Measurements from ENCODE around the gene FRMD3. TPM values are rescaled to one million over a fixed set of nuclear protein-coding genes. Genes with fewer than 3 reads are reported as not detected.
"Not testable (repeated sequence)": the region's sequence is repeated elsewhere in the genome, so short reads cannot be mapped to it uniquely, and the experiment has no call there.

Gene FRMD3
- total and polyA plus RNA-seq, 10 donors = 0.82 to 45.8 (median 18.9) TPM

- intact Hi-C loops (cut with DNase I; ENCODE audit: low total_unique reads) = no loop called here
- TF ChIP-seq CTCF (IDR thresholded peaks at IDR 0.05 in 8 of 11, conservative IDR thresholded peaks at IDR 0.05 in 3 of 11) (no peak), POLR2AphosphoS5 (IDR thresholded peaks at IDR 0.05) (no peak), POLR2A (IDR thresholded peaks at IDR 0.05) (no peak)
- no peak overlapping the region for H3K4me3 ChIP-seq
- 71 to 82% (median 75%) methylated on average over 2 of the region's 2 CpGs for WGBS, 5 donors
- no peaks in the 10 kb centered on the region for H3K9me3 ChIP-seq
- no peaks in the 10 kb centered on the region for H3K4me1 ChIP-seq
- DNase-seq = no peak
- H3K27me3 ChIP-seq (replicated peaks in 1 of 7) = no peaks in the 10 kb centered on the region
- no peak overlapping the region for H3K27ac ChIP-seq
- H3K36me3 ChIP-seq = no peaks in the 10 kb centered on the region
These were observed 170.9 kb downstream of the FRMD3 start for GRCh38 chr9:83367326-83367725.

- Histone ChIP-seq H3K4me1 (no peaks in the 10 kb centered on the region), H3K27me3 (replicated peaks in 1 of 7) (no peaks in the 10 kb centered on the region), H3K36me3 (peaks cover 0 to 9% (median 0%) of the 10 kb centered on the region in 6 donors), H3K27ac (no peak overlapping the region), H3K4me3 (no peak overlapping the region), H3K9me3 (no peaks in the 10 kb centered on the region)
- TF ChIP-seq POLR2A (IDR thresholded peaks at IDR 0.05) (no peak), CTCF (IDR thresholded peaks at IDR 0.05 in 8 of 11, conservative IDR thresholded peaks at IDR 0.05 in 3 of 11) (no peak), POLR2AphosphoS5 (IDR thresholded peaks at IDR 0.05) (no peak)
- intact Hi-C loops (cut with DNase I; ENCODE audit: low total_unique reads) = no loop called here
- DNase-seq = no peak
These were observed 175.7 kb downstream of the FRMD3 start for GRCh38 chr9:83362341-83362995.

GRCh38 chr9:83359039-83359438 lies 179.2 kb downstream of the FRMD3 start:
- intact Hi-C loops (cut with DNase I; ENCODE audit: low total_unique reads) = no loop called here
- TF ChIP-seq POLR2A (IDR thresholded peaks at IDR 0.05) = no peak
- no peak for TF ChIP-seq CTCF (IDR thresholded peaks at IDR 0.05 in 8 of 11, conservative IDR thresholded peaks at IDR 0.05 in 3 of 11)
- no peak for TF ChIP-seq POLR2AphosphoS5 (IDR thresholded peaks at IDR 0.05)
- Histone ChIP-seq H3K4me1 (no peaks in the 10 kb centered on the region), H3K9me3 (no peaks in the 10 kb centered on the region), H3K27ac (no peak overlapping the region), H3K4me3 (no peak overlapping the region), H3K36me3 (peaks cover 0 to 9% (median 0%) of the 10 kb centered on the region in 6 donors), H3K27me3 (replicated peaks in 1 of 7) (no peaks in the 10 kb centered on the region)
- DNase-seq = no peak
- WGBS, 5 donors = 76 to 89% (median 80%) methylated on average over 3 of the region's 3 CpGs

GRCh38 chr9:83358493-83358892 lies 179.7 kb downstream of the FRMD3 start:
- DNase-seq; H3K4me3 ChIP-seq; intact Hi-C loops (cut with DNase I; ENCODE audit: low total_unique reads); H3K27me3 ChIP-seq (replicated peaks in 1 of 7); H3K9me3 ChIP-seq; H3K4me1 ChIP-seq; H3K36me3 ChIP-seq; H3K27ac ChIP-seq: not testable (repeated sequence)
- WGBS, 5 donors = 86 to 97% (median 95%) methylated on average over 4 of the region's 4 CpGs
